Activated CD4-positive, alpha-beta memory T cell treated with anti-CD3 and anti-CD28 coated beads for 36 hours (primary cell): Measurements from ENCODE around the gene VPS26B. TPM values are rescaled to one million over a fixed set of nuclear protein-coding genes. Genes with fewer than 3 reads are reported as not detected.
A peak's percentile ranks its signal among the peaks of the same experiment; 100 is the strongest.

Experiments
- CTCF ChIA-PET: fragments of 350-600 bp; sonication (Branson Sonifier 250); formaldehyde crosslinking; loops from one replicate; lab custom pipeline; 2021; ENCODE audit warnings: antibody characterized with exemption, inconsistent platforms; lab: Charles Lee
- POLR2A ChIA-PET: fragments of 350-600 bp; sonication (Branson Sonifier 250); formaldehyde crosslinking; loops from one replicate; lab custom pipeline; 2021; ENCODE audit warnings: antibody characterized with exemption; lab: Charles Lee
- DNase-seq: peaks from one replicate; pipeline ENCODE4 v3.0.0-alpha.2; 2020
- H3K27ac Mint-ChIP-seq: one replicate; pipeline ENCODE4 v1.8.0; 2021; ENCODE audit warnings: mixed read lengths
- H3K27me3 Mint-ChIP-seq: one replicate; pipeline ENCODE4 v1.8.0; 2021; ENCODE audit warnings: mixed read lengths
- H3K36me3 Mint-ChIP-seq: one replicate; pipeline ENCODE4 v1.8.0; 2021; ENCODE audit warnings: mixed read lengths
- H3K4me1 Mint-ChIP-seq: one replicate; pipeline ENCODE4 v1.8.0; 2021; ENCODE audit warnings: low read depth, mixed read lengths
- H3K4me3 Mint-ChIP-seq: one replicate; pipeline ENCODE4 v1.8.0; 2021; ENCODE audit warnings: mild to moderate bottlenecking, mixed read lengths
- H3K9me3 Mint-ChIP-seq: one replicate; pipeline ENCODE4 v1.8.0; 2021; ENCODE audit warnings: mixed read lengths
- intact Hi-C: fragments of 100-400 bp; cut with micrococcal nuclease; formaldehyde crosslinking; loops from one replicate; pipeline ENCODE4 v1.15.1; 2023
- total RNA-seq, 2 experiments: library from RNA; stranded (reverse); gene quantifications; one replicate each; pipeline ENCODE4 v1.2.3, GENCODE V29; 2021

Gene VPS26B
- total RNA-seq, 2 experiments from 2014 or later, result 36.2 to 38.8 TPM

- no peak for DNase-seq
- ChIA-PET POLR2A (interaction anchor here (0.8 to 1.4 kb wide), 2 partner anchors 10 to 20 kb away, joined by 4 read pairs; partner anchors contain the start of genes ACAD8, NCAPD3 and VPS26B), CTCF (interaction anchor here (1.8 to 2.7 kb wide), 2 partner anchors 9 to 10 kb away, joined by 7 read pairs; partner anchors contain the start of gene VPS26B)
- Mint-ChIP-seq H3K4me1 (peaks cover 36% of the 10 kb centered on the region), H3K4me3 (no peak overlapping the region), H3K9me3 (no peaks in the 10 kb centered on the region), H3K27ac (no peak overlapping the region), H3K36me3 (peaks cover 7% of the 10 kb centered on the region), H3K27me3 (no peaks in the 10 kb centered on the region)
- intact Hi-C loops, result no loop called here
Observed at GRCh38 chr11:134233729-134234179, 9.3 kb downstream of the VPS26B start.

DNA sequence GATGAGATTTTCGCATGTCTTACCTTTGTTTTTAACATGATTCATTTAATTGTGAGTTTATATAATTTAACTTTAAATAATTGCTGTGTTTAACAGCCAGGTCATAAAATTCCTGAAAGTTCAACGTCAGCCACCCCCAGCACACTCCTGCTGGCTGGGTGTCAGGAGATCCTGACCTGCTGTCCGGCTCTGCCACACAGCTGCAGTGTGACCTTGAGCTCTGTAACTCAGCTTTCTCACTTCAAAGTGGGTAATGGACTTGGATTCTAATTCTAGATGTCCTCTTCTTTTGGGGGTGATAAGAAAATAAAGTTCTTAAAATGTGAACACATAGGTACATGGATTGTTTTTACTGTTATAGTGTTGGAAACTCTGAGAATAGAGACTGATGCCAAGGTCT is 10.9 kb downstream of the VPS26B start:
- H3K9me3 Mint-ChIP-seq, result no peaks in the 10 kb centered on the region
- CTCF ChIA-PET, result interaction anchor here (1.8 to 2.7 kb wide), 2 partner anchors 9 to 11 kb away, joined by 7 read pairs; partner anchors contain the start of gene VPS26B
- POLR2A ChIA-PET, result no interaction called here
- no peaks in the 10 kb centered on the region for H3K27me3 Mint-ChIP-seq
- no peak overlapping the region for H3K27ac Mint-ChIP-seq
- intact Hi-C loops, result no loop called here
- DNase-seq, result no peak
- peaks cover 7% of the 10 kb centered on the region for H3K36me3 Mint-ChIP-seq
- no peak overlapping the region for H3K4me3 Mint-ChIP-seq
- H3K4me1 Mint-ChIP-seq, result peaks cover 19% of the 10 kb centered on the region

- POLR2A ChIA-PET, result no interaction called here
- DNase-seq, result no peak
- H3K9me3 Mint-ChIP-seq, result no peaks in the 10 kb centered on the region
- no peaks in the 10 kb centered on the region for H3K27me3 Mint-ChIP-seq
- peaks cover 9% of the 10 kb centered on the region for H3K4me1 Mint-ChIP-seq
- CTCF ChIA-PET, result no interaction called here
- intact Hi-C loops, result no loop called here
- H3K4me3 Mint-ChIP-seq, result no peak overlapping the region
- peaks cover 7% of the 10 kb centered on the region for H3K36me3 Mint-ChIP-seq
- peak overlapping the region; percentile 30 for H3K27ac Mint-ChIP-seq
Observed at GRCh38 chr11:134236834-134237556, 12.5 kb downstream of the VPS26B start.

DNA sequence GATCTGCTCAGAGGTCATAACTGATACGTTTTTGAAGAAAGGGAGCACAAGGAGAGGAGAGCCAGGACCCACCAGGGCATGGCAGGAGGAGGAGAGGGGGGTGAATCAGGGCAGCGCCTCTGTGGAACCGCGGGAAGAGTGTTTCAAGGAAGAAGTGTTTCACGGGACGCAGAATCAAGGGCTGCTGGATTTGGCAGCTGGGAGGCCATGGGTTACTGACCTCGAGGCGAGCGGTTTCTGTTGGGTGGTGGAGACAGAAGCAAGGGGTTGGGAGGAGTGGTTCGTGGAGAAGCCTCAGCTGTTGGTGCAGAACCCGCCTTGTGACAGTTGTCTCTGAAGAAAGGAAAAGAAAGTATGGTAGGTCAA is 13.1 kb downstream of the VPS26B start:
- CTCF ChIA-PET, result no interaction called here
- DNase-seq, result no peak
- no peak overlapping the region for H3K4me3 Mint-ChIP-seq
- peaks cover 7% of the 10 kb centered on the region for H3K36me3 Mint-ChIP-seq
- H3K9me3 Mint-ChIP-seq, result no peaks in the 10 kb centered on the region
- POLR2A ChIA-PET, result no interaction called here
- peak overlapping the region; percentile 30 for H3K27ac Mint-ChIP-seq
- intact Hi-C loops, result no loop called here
- H3K4me1 Mint-ChIP-seq, result peaks cover 7% of the 10 kb centered on the region
- H3K27me3 Mint-ChIP-seq, result no peaks in the 10 kb centered on the region

DNA sequence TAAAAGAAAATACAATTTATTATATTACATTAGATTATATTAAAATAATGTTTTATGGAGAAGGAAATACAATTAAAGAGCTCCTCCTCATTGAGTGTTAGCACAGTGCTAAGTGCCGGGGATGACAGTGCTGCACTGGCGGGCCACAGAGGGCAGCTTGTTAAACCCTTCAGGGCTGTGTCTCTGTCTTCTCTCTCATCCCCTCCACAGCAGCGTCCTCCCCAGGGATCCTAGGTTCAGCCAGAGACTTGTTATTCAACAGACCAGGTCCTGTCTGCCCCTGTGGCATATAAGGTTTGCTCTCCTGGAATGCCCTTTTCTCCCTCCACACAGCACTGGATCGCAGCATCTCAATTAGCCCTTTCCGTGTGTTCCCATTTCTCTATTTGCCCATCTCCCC is 14.5 kb downstream of the VPS26B start:
- H3K4me1 Mint-ChIP-seq, result no peaks in the 10 kb centered on the region
- DNase-seq, result no peak
- H3K27me3 Mint-ChIP-seq, result no peaks in the 10 kb centered on the region
- H3K27ac Mint-ChIP-seq, result no peak overlapping the region
- CTCF ChIA-PET, result interaction anchor here (0.7 kb wide), 1 partner anchor 15 kb away, joined by 3 read pairs; the partner anchor contains the start of gene NCAPD3
- no peak overlapping the region for H3K4me3 Mint-ChIP-seq
- peaks cover 7% of the 10 kb centered on the region for H3K36me3 Mint-ChIP-seq
- POLR2A ChIA-PET, result interaction anchor here (3.2 kb wide), 1 partner anchor 14 kb away, joined by 10 read pairs; the partner anchor contains the start of genes NCAPD3 and VPS26B
- H3K9me3 Mint-ChIP-seq, result no peaks in the 10 kb centered on the region
- intact Hi-C loops, result no loop called here

DNA sequence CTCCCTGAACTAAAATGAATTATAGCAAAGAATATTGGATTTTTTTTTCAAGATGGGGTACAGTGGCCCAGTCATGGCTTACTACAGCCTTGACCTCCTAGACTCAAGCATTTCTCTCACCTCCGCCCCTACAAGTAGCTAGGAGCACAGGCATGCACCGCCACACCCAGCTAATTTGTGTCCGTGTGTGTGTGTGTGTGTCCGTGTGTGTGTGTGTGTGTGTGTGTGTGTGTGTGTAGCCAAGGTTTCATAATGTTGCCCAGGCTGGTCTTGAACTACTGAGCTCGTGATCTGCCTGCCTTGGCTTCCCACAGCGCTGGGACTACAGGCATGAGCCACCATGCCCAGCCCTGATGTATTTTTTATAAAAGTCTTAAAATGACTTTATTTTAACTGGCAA is 16.1 kb downstream of the VPS26B start:
- no peak for DNase-seq
- Mint-ChIP-seq H3K9me3 (no peaks in the 10 kb centered on the region), H3K27ac (no peak overlapping the region), H3K27me3 (no peaks in the 10 kb centered on the region), H3K4me1 (no peaks in the 10 kb centered on the region), H3K36me3 (peaks cover 7% of the 10 kb centered on the region), H3K4me3 (no peak overlapping the region)
- intact Hi-C loops, result no loop called here
- ChIA-PET POLR2A (interaction anchor here (3.2 kb wide), 1 partner anchor 16 kb away, joined by 10 read pairs; the partner anchor contains the start of genes NCAPD3 and VPS26B), CTCF (interaction anchor here (0.7 kb wide), 1 partner anchor 16 kb away, joined by 3 read pairs; the partner anchor contains the start of gene VPS26B)

DNA sequence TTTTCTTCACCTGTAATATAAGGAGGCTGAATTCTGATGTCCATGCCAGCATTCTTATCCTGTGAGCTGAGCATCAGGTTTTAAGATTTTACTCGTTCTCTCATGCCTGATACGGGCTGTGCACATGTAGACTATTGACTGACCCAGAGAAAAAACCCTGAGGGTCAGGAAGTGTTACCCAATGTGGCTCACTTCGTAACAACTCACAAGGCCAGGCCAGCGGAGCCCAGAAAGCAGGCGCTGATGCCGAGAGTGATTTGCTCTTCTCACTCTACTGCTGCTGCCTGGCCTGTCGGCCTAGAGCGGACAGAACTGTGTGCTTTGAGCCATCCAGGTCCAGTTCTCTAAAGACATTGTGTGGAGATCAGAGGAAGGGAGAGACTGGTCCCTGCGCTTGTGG is 17.9 kb downstream of the VPS26B start:
- no peak overlapping the region for H3K4me3 Mint-ChIP-seq
- no peaks in the 10 kb centered on the region for H3K4me1 Mint-ChIP-seq
- H3K27me3 Mint-ChIP-seq, result no peaks in the 10 kb centered on the region
- ChIA-PET CTCF (interaction anchor here (1.2 kb wide), 1 partner anchor 34 kb away, joined by 3 read pairs; the partner anchor contains the start of gene GLB1L3), POLR2A (interaction anchor here (3.2 kb wide), 1 partner anchor 18 kb away, joined by 10 read pairs; the partner anchor contains the start of genes NCAPD3 and VPS26B)
- H3K36me3 Mint-ChIP-seq, result peaks cover 10% of the 10 kb centered on the region
- intact Hi-C loops, result no loop called here
- H3K27ac Mint-ChIP-seq, result no peak overlapping the region
- DNase-seq, result no peak
- no peaks in the 10 kb centered on the region for H3K9me3 Mint-ChIP-seq

DNA sequence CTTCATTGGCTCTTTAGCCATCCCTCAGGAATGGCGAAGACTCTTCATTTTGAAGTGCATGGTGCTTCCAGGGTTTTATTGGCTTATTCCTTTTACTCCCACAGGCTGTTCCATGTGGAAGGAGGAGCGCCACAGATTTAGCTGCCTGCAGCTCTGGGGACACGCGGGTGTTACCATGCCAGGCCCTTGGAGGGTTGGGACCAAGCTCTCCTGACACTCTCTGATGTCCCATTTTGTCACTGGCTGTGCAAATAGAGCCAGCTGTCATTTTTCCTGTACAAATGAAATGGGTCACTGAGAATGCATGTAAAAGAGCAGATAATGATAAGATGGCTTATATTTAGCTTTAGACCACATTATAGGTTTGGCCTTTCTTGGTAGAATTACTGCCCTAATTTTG is 19.4 kb downstream of the VPS26B start:
- DNase-seq, result no peak
- CTCF ChIA-PET, result interaction anchor here (0.7 to 2.6 kb wide), 9 partner anchors 9 to 36 kb away, joined by 3 to 17 read pairs (median 5); partner anchors contain the start of genes ACAD8 and VPS26B
- Mint-ChIP-seq H3K9me3 (no peaks in the 10 kb centered on the region), H3K27ac (no peak overlapping the region), H3K4me1 (peaks cover 7% of the 10 kb centered on the region), H3K36me3 (peaks cover 16% of the 10 kb centered on the region), H3K27me3 (no peaks in the 10 kb centered on the region), H3K4me3 (no peak overlapping the region)
- intact Hi-C loops, result no loop called here
- POLR2A ChIA-PET, result interaction anchor here (1.5 kb wide), 1 partner anchor 19 kb away, joined by 4 read pairs; the partner anchor contains the start of gene VPS26B

- no peak overlapping the region for H3K4me3 Mint-ChIP-seq
- ChIA-PET CTCF (interaction anchor here (0.7 to 2.6 kb wide), 9 partner anchors 10 to 37 kb away, joined by 3 to 17 read pairs (median 5); partner anchors contain the start of genes ACAD8 and VPS26B), POLR2A (interaction anchor here (1.5 kb wide), 1 partner anchor 20 kb away, joined by 4 read pairs; the partner anchor contains the start of gene VPS26B)
- peaks cover 21% of the 10 kb centered on the region for H3K36me3 Mint-ChIP-seq
- H3K9me3 Mint-ChIP-seq, result no peaks in the 10 kb centered on the region
- DNase-seq, result no peak
- H3K27ac Mint-ChIP-seq, result no peak overlapping the region
- intact Hi-C loops, result no loop called here
- H3K4me1 Mint-ChIP-seq, result peaks cover 12% of the 10 kb centered on the region
- H3K27me3 Mint-ChIP-seq, result no peaks in the 10 kb centered on the region
Observed at GRCh38 chr11:134244593-134244992, 20.1 kb downstream of the VPS26B start.

DNA sequence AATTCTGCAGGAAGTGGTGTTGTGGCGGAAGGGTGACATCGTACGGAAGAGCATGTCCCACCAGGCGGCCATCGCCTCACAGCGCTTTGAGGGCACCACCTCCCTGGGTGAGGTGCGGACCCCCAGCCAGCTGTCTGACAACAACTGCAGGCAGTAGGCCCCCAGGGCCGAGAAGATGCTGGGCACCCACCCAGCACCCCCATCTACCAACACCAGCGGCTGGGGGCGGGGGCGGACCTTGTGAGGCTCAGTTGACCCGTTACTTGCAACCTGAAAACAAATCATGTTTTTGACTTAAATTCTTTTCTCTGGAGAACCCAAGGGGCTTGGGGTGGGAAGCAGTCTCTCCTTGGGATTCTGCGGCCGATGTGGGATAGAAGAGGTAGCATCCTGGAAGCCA is 21.0 kb downstream of the VPS26B start:
- H3K4me3 Mint-ChIP-seq, result no peak overlapping the region
- no peak for DNase-seq
- H3K4me1 Mint-ChIP-seq, result peaks cover 12% of the 10 kb centered on the region
- POLR2A ChIA-PET, result interaction anchor here (1.5 kb wide), 1 partner anchor 21 kb away, joined by 4 read pairs; the partner anchor contains the start of gene VPS26B
- intact Hi-C loops, result no loop called here
- no peaks in the 10 kb centered on the region for H3K9me3 Mint-ChIP-seq
- H3K27ac Mint-ChIP-seq, result no peak overlapping the region
- no peaks in the 10 kb centered on the region for H3K27me3 Mint-ChIP-seq
- CTCF ChIA-PET, result interaction anchor here (2.2 to 2.6 kb wide), 3 partner anchors 11 to 38 kb away, joined by 7 to 17 read pairs (median 9); no protein-coding TSS in a partner anchor
- H3K36me3 Mint-ChIP-seq, result peaks cover 23% of the 10 kb centered on the region

GRCh38 chr11:134246100-134246499 is 21.6 kb downstream of the VPS26B start:
- H3K4me3 Mint-ChIP-seq, result no peak overlapping the region
- DNase-seq, result no peak
- peaks cover 23% of the 10 kb centered on the region for H3K36me3 Mint-ChIP-seq
- H3K4me1 Mint-ChIP-seq, result peaks cover 13% of the 10 kb centered on the region
- intact Hi-C loops, result no loop called here
- H3K9me3 Mint-ChIP-seq, result no peaks in the 10 kb centered on the region
- CTCF ChIA-PET, result interaction anchor here (0.5 kb wide), 1 partner anchor 24 kb away, joined by 3 read pairs; no protein-coding TSS in a partner anchor
- H3K27ac Mint-ChIP-seq, result no peak overlapping the region
- H3K27me3 Mint-ChIP-seq, result no peaks in the 10 kb centered on the region
- POLR2A ChIA-PET, result no interaction called here

DNA sequence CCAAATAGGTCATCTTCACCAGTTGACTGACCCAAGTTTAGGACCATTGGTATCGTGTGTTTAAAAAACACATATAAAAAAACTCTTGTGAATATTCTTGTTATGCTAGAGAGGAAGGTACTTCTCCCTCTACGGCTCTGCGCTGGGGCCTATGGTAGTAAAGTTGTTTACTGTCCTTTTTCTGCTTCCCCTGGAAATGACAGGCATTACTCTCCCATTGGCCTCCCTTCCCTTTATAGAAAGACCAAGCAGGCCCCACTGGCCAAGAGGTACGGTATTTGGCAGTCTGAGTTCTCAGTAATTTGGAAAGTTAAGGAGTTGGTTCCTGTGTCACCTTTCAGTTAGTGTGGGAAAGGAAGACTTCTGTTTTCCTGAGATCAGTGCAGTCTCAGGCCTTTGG is 22.2 kb downstream of the VPS26B start:
- Mint-ChIP-seq H3K27me3 (no peaks in the 10 kb centered on the region), H3K36me3 (peaks cover 23% of the 10 kb centered on the region), H3K27ac (peak overlapping the region; percentile 48), H3K4me1 (peaks cover 18% of the 10 kb centered on the region), H3K9me3 (no peaks in the 10 kb centered on the region), H3K4me3 (no peak overlapping the region)
- intact Hi-C loops, result no loop called here
- DNase-seq, result no peak
- ChIA-PET CTCF (no interaction called here), POLR2A (no interaction called here)
